A204.1 (cell line): ENCODE data around the gene L3HYPDH.
"Not testable (repeated sequence)": the region's sequence is repeated elsewhere in the genome, so short reads cannot be mapped to it uniquely, and the experiment has no call there.

ENCODE experiments used
- FAIRE-seq: peaks from 2 replicates; lab custom pipeline; 2012; peaks lifted over from hg19 to GRCh38; lab: Jason Lieb, UNC

Gene L3HYPDH

DNA sequence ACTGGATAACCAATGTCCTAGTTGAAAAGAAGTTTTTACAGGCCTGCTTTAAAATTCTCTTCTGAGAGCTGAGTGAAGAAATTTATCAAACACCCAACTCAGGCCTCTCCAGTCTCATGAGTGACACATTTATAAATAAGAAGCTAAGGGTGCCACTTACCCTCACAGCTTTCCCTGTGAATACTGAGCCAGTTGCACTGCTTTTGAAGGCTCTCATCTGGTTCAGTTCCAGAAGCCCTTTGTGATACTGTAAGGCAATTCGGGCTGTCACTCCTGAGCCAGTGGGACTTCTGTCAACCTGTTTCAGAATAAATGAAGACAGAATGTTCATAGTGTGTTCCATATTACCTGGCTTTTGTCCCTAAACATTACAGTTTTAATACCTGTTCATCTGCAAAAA is 8.5 kb downstream of the L3HYPDH start:
- no peak for FAIRE-seq

DNA sequence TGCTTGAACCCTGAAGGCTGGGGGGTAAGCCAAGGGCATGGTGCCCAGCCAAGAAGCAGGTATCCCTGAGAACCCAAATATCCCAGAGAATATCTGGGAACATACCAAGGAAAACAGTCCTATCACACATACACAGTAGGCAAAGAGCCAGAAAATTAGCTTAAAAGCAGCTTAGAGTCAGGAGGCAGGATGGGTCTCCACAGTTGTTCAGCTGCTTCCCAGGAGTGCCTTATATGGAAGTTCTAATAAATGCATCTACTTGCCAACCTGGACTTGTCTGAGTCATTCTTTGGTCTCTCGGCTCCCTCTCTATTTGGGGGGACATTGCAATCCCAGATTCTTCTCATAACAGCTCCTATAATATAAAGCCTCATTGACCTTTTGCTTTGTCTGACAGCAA is 10.0 kb downstream of the L3HYPDH start:
- FAIRE-seq: no peak

DNA sequence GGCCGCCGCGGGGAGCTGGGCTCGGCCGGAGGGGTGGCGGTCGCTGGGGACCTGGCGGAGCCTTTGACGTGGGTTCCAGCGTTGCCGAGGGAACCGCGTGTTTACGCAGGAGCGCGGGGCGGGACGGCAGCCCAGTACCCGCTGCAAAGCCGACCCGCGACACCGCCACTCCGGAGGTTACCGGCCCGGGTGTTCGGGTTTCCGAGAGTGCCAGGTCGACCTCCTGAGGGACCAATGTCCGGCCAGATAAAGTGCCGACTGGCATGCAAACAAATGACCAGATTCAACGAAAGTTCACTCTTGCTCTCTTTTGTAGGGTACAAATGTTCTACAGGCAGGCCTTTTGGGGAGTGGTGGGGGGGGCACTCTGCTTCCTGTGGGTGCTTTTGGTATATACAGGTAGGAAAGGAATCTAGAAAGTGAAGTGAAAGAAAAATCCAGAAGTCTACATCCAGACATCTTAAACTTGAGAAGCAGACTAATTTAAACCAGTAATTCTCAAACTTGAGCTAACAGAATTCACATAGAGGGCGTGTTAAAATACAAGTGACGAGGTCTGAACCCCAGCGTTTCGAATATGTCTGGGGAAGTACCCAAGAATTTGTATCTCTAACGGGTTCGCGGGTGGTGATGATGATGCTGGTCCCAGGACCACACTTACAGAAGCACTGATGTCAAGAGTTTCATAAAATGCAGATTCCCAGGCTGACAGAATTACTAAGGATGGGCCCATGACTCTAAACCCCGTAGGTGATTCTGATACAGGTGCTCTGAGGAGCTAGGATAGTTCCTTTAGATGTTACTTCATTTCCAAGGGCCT is 18.7 kb downstream of the L3HYPDH start, which contains the start of gene GPR135:
Gene GPR135 (minus strand): TSS at position 65 of the 820 bp plus-strand sequence. CDS start 154 bp downstream, outside the sequence.
- no peak for FAIRE-seq

DNA sequence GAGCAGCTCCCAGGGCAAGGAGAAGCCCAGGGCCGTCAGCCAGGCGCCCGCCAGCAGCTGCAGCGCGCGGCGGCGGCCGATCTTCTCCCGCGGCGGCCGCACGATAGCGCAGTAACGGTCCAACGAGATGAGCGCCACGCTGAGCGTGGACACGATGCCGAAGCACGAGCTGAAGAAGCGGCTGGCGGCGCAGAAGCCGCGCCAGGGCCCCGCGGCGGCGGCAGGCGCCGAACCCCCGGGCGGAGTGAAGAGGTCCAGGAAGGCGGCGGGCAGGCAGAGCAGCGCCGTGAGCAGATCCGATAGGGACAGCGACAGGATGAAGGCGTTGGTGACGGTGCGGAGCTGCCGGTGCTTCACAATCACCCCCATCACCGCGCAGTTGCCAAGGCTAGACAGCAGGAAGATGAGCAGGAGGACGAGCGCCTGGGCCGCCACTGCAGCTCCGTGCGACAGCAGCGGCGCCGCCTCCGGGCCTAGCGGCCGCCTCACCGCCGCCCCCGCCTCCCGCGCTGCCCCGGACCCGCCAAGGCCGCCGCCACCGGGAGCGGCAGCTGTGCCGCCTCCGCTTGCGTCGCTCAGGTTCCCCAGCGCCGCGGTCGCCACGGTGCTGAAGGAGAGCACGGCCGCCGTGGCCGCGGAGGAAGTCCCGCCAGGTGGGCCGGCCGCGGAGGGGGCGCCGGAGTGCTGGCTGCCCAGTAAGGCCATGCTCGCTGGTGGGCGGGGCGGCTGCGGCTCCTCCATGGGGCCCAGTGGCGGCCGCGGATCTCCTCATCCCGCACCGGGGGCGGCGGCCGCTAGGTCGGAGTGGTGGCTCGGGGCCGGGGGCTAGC is 19.5 kb downstream of the L3HYPDH start:
- FAIRE-seq: no peak

DNA sequence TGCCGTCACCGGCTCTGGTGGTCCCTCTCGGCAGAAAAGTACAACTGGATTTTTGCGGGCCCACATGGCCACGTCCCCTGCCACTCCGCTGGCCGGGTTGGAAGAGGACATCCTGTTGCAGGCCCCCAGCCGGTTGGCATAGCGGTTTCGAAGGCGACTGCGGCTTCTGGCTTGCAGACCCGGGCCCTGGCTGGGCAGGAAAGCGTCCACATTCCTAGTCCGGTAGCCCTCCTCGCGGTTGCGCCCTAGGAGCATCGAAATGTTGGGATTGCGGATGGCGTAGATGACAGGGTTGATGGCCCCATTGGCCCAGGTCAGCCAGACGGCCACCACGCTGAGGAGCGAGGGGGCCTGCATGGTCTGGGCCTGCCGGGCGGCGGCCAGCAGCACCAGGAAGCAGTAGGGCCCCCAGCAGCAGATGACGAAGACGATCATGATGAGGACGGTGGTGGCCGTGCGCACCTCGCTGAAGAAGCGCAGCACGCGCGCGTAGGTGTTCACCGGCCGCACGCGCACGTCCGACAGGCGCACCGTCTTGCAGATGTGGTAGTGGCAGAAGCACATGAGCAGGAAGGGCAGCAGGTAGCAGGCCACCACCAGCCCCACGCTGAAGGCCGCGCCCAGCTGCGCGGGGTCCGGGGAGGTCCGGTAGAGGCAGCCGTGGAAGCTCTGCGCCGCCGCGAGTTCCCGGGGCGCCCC is 20.3 kb downstream of the L3HYPDH start:
- no peak for FAIRE-seq

DNA sequence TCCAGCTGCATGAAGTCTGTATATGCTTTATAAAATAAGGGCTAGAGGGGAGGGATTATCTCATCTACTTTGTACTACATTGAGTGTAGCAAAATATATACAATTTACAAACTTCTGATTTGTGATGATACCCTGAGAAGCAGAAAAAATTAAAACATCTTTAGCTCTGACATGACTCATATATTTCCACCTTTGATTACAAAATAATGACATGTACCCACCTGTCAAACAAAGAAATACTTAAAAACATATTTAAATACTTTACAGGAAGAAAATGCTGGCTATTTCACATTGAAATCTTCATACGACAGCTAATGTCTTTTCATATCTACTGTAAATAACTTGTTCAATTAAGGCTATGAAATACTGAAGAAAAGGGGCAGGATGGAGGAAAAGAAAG is 22.3 kb downstream of the L3HYPDH start:
- FAIRE-seq: no peak

DNA sequence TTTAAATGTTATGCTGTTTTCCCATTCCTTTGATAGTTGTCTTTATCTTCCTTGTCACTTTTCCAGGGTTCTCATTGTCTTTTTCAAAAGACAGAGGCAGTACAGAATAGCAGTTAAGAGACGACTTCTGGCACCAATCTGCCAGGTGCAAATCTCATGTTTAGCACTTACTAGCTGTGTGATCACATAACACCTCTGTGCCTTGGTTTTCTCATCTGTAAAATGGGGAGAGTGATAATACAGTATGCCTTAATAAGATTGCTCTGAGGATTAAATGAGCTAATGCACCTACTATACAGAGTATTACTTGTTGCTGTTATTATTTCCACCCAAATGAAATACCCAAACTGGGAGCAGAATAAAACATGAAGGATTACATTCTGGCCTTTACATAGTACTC is 23.8 kb downstream of the L3HYPDH start:
- no peak for FAIRE-seq

DNA sequence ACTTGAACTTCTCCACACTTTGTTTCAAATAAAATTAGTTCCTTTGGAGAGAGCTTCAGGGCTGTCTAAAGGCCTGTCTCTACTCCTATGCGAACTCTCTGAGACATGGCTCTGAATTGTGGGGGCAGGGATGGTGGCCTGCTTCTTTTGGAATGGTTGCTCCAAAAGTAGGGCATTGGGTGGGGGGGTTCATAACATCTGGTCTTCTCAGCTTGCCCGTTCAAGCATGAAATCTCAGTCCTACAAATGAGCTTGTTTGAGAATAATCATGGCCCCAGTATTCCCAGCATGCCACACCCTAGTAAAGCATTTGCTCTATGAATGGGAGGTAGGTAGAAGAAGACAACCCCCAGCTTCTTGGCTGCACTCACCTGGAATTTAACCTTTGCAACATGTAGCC is 25.7 kb downstream of the L3HYPDH start:
- FAIRE-seq: no peak

DNA sequence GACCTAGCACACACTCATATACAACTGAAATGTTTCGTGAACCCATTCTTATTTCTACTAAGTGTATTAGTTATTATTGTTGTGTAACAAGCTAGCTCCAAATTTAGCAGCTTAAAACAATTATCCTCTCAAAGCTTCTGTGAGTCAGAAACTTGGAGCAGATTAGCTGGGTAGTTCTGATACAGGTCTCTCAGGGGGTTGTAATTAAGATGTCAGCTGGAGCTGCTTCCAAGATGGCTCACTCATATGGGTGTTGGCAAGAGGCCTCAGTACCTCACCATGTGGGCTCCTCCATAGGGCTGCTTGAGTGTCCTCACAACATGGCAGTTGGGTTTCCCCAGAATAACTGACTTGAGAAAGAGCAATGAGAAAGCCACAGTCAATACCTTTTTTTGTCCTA is 28.8 kb downstream of the L3HYPDH start:
- no peak for FAIRE-seq

DNA sequence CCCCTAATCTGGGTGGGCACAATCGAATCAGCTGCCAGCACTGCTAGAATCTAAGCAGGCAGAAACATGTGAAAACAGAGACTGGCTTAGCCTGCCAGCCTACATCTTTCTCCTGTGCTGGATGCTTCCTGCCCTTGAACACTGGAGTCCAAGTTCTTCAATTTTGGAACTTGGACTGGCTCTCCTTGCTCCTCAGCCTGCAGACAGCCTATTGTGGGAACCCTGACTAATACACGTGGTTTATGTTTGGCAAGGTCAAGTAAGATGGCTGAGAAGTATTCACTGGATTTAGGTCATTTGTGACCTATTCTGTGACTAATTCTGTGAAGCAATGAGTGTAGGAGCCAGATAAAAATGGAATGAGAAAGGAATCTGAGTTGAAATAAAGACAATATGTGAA is 30.1 kb downstream of the L3HYPDH start:
- no peak for FAIRE-seq

DNA sequence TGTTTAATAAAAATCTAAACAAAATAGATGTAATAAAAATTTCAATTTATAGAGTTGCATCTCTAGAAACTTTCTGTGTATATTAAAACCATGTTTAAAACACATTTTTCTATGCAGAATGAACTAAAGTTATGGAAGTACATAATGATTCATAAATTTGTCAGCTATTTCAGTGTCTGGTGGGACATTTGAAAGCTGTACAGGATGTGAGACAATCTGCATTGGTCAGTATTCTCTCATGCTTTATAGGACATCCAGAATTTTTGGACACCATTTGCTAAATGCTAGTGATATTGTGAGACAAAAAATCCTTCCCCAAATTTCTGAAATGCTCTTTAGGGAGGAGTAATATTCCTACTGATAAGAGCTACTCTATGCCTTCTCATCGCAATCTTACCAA is 32.4 kb downstream of the L3HYPDH start:
- FAIRE-seq: no peak

DNA sequence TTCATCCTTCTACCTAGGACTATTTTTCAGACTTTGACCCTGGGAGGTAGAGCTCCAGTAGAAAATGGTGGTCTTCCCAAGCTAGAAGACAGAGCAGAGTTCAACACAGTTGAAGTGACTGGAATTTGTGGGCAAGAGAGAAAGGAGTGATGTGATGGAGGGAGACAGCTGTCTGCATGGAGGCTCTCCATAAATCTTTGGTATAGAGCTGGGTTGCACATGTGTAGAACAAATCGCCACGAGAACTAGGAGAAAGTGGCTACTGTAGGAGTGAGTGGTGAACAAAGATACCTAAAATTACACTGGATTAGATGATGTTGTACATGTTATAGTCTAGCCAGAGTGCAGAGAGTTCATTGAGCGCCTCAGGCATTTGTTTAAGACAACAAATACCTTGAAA is 33.5 kb downstream of the L3HYPDH start:
- no peak for FAIRE-seq

DNA sequence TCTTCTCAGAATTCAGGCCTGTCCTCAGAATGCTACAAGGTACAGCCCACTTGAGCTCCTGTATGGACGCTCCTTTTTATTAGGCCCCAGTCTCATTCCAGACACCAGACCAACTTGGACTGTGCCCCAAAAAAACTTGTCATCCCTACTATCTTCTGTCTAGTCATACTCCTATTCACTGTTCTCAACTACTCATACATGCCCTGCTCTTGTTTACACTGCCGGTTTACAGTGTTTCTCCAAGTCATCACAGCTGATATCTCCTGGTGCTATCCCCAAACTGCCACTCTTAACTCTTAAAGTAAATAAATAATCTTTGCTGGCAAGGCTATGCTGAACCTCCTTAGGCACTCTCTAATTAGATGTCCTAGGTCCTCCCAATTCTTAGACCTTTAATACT is 35.5 kb downstream of the L3HYPDH start:
- FAIRE-seq: not testable (repeated sequence)

DNA sequence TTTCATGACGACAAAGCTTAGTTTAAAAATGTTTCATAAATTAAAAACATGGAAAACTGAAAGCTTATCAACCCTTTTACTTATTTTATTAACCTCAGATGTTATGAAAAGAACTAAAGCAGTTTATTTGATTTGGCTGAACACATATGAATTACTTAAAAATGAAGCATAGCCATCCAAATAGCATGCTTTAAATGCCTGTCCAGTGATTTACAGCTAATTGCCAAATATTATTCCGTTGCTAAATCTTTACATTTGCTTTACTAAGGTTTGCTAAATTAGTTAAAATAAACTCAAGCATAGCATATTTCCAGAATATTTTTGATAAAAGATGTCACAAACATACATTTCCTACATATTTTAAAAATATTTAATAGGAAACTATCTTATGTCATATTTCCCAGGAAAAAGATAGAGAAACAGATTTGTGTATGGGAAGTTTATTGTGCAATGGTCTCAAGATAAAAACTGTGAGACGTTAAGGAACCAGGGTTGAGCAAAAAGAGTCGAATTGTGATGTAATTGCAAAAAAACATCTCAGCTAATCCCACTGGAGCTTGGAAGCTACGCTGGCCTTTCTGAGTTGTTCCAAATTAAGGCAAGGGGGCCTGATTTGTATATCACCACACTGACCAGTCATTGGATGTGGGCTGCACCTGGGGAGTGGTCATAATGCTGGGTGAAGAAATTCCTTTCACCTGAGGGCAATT is 44.8 kb downstream of the L3HYPDH start:
- no peak for FAIRE-seq

DNA sequence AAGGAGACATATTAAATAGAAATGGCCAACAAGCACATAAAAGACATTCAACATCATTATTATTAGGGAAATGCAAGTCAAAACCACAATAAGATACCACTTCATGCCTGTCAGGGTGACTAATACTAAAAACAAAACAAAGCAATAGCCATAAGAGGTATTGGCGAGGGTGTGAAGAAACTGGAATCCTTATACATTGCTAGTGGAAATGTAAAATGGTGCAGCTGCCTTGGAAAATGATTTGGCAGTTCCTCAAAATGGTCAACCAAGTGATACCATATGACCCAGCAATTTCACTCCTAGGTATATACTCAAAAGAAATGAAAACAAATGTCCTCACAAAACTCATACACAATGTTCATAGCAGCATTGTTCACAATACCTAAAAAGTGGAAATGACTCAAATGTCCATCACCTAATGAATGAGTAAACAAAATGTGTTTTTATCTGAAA is 46.0 kb downstream of the L3HYPDH start:
- FAIRE-seq: no peak

DNA sequence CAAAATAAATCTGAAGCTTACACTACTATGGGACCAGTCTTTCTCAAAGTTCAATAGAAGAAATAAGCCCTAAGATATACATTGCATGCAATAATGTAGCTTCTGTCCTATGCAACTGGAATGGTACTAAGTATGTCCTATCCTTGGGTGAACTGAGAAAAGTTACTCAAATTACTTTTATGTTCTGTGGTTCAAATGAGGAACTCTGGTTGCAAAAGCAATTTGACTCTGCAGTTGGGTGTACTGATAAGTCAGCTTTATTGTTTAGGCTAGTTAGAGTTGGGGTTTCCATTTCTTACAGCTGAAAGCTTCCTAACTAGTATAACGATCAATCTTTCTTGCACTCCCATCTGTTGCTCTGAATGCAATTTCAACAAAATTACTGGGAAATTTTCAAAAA is 48.2 kb downstream of the L3HYPDH start:
- FAIRE-seq: no peak

DNA sequence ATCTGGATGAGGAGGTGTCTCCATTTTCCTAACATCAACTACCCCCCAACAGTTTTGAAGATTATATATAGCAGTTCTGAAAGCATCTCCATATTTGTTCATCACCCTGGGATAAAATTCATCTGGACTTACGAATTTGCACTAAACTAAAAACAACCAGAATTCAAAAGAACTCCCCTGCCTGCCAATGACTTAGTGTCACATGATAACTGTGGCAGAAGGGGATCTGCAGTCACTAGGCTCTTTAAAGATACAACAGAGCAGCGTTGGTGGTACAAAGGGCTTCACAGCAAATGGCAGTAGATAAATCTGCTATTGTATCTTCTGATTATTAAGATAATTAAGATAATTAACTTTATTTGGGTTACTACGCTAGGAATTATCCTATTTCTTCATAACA is 49.1 kb downstream of the L3HYPDH start:
- FAIRE-seq: no peak

DNA sequence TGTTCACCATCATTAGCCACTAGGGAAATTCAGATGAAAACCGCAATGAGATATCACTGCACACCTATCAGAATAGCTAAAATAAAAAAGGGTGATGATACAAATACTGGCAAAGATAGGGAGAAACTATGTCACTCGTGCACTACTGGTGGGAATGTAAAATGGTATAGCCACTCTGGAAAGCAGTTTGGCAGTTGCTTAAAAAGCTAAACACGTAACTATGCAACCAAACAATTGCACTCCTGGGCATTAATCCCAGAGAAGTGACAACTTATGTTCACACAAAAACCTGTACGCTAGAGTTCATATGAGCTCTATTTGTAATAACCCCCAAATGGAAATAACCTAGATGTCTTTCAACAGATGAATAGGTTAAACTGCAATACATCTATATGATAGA is 54.4 kb downstream of the L3HYPDH start:
- FAIRE-seq: no peak

DNA sequence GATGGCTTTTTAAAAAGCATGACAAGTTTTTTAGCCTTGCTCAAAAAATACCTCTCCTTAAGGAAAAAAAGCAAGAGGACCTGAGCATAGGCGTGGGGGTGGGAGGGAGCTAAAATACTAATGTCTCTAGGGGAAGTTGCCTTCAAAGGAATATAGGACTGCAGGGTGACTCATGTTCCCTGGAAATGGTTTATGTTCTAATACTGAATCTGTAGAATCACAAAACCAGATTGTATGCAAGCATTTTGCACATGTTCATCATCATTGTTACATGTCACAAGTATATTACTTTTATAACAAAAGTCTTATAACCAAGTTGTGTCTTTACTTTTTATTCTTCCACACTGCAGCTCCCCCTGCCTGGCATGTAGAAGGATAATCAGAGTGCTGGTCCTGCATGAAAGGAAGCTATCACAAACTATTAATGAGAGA is 55.6 kb downstream of the L3HYPDH start:
- FAIRE-seq: no peak

DNA sequence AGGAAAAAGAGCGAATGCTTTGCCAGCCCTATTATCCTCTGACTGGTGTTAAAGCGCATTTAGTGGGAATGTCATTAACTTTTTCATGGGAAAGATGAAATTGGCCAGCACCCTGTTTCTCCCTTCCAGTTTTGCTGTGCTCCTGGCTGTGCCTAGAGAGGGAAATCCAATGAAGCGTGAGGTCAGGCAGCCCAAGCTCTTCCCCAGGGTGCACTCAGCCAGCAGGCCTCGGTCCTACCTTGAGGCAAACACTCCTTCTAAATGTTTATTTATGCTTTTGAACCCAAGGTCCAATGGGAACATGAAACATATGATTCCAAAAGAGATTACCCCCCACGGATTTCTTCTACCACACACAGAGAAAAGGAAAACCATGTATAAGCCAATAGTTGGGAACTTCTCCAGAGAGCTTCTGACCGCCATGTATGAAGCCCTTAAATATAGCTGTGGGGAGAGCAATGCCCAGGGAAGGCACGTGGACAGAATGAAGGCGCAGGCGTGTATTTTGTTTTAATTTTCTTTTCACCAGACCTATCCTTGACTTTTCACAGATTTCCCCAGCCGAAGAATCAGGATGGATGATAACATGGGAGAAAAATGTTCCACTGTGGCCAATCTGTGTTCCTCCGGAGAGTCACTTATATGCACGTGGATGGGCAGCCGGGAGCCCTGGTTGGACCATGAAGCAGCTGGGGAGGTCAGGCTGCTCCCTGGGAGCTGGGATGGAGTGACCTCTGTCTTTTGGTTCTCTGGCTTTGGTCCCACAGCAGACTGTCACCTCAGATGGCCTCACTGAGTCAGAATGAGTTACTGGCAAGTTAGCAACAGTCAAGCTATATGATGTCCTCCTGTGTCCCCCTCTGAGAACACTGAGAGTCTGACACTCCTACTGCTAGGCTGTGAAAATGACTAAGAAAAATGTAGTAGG is 56.3 kb downstream of the L3HYPDH start:
- FAIRE-seq: no peak
